ENCODE measurements around the gene STAT3. TPM values are rescaled to one million over a fixed set of nuclear protein-coding genes. Genes with fewer than 3 reads are reported as not detected.
"Not testable (repeated sequence)": the region's sequence is repeated elsewhere in the genome, so short reads cannot be mapped to it uniquely, and the experiment has no call there.

STAT3 gene
- total RNA-seq, 1 donor from 2014 or later: 80.0 TPM

DNA sequence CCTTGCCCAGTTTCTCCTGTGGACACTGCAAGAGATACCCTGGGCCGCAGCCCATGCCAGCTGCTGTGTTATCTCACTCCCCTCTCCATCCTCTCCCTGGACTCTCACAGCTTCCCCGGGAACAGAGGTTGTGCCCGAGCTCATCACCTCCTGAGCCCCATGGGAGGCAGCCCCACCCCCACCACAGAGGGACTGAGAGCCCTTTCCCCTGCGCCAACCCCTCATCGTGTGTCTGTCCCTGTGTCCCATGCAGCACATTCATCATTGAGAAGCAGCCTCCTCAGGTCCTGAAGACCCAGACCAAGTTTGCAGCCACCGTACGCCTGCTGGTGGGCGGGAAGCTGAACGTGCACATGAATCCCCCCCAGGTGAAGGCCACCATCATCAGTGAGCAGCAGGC, 87.2 kb downstream of the STAT3 start:
- DNase-seq (ENCODE audit: low read depth in 2 of 2): no peak

DNA sequence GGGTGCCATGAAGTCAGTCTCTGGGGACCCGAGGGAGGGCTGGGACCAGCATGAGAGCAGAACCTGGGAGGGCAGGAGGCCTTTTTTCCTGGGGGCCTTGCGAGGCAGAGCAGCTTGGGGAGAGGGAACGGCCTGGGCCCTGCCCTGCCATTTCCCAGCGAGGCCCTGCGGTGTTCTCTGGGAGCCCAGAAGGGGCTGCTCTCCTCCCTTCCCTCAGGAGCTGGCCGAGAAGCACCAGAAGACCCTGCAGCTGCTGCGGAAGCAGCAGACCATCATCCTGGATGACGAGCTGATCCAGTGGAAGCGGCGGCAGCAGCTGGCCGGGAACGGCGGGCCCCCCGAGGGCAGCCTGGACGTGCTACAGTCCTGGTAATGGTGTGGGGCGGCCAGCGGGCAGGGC, 88.3 kb downstream of the STAT3 start:
- not testable (repeated sequence) for DNase-seq (ENCODE audit: low read depth in 2 of 2)

DNA sequence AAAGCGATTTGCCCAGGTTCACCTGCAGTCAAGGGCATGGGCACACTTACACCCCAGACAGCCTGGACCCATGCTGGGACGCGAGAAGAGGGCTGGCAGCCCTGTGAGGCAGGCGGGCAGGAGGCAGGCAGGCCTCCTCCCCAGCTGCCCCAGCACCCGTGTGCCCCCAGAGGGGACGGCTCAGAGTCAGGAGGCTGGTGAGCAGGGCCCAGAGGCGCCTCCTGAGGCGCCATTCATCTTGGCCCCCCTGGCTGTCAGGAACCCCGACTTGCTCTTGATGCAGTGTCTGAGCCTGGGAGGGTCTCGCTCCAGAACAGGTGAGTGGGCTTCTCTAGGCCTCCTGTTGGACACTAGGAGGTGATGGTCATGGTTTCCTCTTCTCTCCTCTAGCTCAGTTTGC, 88.9 kb downstream of the STAT3 start:
- DNase-seq (ENCODE audit: low read depth in 2 of 2): not testable (repeated sequence)

DNA sequence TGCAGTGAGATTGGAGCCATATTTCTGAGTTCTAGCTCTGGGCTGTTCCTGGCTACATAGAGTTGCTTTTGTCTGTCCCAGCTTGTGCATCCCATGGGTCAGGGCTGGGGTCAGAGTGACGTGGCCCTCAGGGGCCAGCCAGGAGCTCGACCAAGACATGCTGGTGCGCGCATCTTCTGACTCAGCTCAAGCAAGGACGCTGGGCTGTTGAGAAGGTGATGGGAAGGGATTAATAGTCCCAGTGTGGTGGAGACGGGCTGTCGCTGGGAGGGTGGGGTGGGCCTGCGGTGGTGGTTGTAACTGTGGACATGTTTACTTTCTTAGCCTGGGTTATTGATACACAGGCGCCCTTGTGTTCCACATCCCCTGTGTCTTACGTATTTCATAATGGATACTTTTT, 90.5 kb downstream of the STAT3 start:
- DNase-seq (ENCODE audit: low read depth in 2 of 2): not testable (repeated sequence)

DNA sequence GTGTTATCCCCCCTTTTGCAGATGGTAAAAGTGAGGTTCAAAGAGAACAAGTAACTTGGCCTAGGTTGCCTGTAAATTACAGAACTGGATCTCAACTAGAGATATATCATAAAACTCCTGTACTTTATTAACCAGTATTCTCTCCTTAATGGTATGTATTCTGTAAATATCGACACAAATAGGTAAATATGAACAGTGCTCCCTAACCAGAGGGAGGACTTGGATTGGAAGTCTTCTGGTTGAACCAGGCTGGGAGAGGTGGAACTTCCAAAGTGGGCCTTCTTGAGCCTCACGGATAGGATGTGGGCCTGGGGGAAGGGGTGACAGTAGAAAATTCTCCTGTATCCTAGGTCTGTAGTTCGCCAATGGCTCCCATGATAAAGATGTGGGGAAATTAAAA, 92.2 kb downstream of the STAT3 start:
- DNase-seq (ENCODE audit: low read depth in 2 of 2): no peak

DNA sequence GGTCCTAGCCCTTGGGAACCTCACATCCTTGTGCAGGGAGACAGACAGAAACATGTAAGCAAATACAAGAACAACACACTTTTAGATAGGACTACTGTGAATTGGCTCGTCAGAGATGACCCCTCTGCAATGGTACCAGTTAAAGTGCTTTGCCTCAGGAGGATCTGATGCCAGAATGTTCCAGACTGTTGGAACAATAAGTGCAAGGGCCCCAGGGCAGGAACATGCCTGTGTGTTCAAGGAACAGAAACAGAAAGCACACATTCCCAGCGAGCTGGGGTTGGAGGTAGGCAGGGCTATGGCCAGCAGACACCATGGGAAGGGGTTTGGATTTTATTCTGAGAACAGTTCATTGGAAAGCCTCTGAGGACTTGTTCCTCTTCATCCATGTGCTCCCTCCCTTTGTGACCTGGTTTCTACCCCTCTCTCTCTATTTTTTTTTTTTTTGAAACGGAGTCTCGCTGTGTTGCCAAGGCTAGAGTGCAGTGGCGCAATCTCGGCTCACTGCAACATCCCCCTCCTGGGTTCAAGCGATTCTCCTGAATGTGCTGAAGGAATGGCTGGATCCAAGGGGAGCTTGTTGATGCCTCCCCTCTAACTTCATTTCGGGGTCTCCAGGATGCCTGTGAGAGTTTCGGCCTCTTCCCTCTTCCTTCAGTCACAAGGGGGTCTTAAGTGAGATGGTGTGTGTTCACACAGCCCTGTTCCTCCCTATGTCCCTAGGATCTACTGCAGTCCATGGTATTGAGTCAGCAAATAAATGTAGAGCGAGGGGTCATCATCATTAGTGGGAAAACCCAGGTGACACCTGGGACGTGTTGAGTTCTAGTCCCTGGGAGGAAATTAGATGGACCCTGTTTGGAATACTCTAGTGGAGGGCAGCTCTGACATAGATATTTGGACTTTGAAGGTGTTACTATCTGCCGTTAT, 93.5 kb downstream of the STAT3 start:
- no peak for DNase-seq (ENCODE audit: low read depth in 2 of 2)

DNA sequence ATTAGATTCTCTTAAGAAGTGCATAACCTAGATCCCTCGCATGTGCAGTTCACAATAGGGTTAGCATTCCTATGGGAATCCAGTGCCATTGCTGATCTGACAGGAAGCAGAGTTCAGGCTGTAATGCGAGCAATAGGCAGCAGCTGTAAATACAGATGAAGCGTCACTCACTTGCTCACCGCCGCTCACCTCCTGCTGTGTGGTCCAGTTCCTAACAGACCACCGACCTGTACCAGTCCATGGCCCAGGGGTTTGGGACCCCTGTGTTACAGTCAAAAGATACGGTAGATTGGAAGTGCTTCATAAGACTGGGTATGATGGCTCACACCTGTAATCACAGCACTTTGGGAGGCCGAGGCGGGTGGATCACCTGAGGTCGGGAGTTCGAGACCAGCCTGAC, 97.1 kb downstream of the STAT3 start:
- DNase-seq (ENCODE audit: low read depth in 2 of 2): peak; percentile 31 to 73

DNA sequence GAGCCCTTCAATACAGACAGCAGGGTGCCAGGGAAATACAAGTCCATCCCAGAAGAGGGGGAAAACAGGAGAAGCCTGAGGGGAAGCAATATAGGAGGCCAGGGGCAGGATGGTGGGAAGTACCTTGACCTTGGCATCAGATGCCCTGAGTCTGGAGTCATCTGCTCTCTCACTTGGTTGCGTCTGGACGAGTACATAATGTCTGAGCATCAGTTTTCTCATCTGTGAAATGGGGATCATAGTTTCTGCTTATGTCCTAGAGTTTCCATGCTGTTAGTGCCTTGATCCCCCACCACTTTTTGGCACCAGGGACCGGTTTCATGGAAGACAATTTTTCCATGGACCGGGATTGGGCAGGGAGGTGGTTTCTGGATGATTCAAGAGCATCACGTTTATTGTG, 97.7 kb downstream of the STAT3 start:
- peak in 1 of 2 donors; percentile 58 for DNase-seq (ENCODE audit: low read depth in 2 of 2)

DNA sequence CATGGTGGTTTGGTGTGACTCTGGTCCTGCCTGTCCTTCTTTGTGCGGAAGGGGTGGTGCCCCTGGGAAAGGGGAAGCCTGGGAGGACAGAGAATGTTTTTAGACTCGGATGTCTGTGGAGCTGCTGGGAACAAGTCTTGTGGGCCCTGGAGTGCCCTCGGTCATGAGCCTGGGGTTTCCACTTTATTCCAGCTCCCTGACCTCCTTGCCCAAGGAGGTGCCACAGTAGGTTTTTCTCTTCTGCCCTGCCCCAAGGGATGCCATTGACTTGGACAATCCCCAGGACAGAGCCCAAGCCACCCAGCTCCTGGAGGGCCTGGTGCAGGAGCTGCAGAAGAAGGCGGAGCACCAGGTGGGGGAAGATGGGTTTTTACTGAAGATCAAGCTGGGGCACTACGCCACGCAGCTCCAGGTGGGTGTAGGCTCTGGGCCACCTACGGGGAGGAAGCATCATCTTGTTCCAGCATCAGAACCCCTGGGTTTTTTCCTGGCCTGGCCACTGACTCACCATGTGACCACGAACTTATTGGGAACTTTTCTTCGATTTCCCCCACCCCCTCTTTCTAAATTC, 98.5 kb downstream of the STAT3 start:
- no peak for DNase-seq (ENCODE audit: low read depth in 2 of 2)

DNA sequence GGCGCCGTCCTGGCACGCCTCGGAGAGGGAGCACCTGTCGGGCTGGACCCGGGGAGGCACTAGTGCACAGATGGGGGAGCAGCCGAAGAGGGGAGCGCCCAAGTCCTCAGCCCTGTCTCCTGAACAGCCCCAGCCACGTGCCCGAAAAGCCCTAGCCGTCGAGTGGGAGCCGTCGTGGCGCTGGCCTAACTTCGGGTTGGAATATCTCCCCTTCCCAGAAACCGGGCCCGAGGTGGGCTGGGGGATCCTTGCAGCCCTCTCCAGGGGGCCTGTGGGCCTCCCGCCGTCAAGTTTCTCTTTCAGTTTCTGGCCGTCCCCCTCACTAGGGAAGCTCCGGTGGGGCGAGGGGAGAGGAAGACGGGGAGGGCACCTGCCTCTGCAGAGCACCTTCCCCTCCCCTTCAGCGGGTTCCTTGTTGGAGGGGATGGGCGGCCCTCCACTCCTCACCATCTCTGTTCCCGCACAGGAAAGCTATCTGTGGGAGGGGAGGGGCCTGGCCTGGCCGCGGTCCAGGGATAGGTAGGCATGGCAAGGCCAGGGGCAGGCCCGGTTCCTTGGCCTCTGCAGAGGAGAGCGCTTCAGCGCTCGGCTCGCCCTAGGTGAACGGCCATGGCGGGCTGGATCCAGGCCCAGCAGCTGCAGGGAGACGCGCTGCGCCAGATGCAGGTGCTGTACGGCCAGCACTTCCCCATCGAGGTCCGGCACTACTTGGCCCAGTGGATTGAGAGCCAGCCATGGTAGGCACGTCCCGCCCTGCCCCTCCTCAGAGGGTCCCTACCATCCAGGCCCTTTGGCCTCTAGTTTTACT, 99.2 kb downstream of the STAT3 start:
- DNase-seq (ENCODE audit: low read depth in 2 of 2): peak in 1 of 2 donors; percentile 31

DNA sequence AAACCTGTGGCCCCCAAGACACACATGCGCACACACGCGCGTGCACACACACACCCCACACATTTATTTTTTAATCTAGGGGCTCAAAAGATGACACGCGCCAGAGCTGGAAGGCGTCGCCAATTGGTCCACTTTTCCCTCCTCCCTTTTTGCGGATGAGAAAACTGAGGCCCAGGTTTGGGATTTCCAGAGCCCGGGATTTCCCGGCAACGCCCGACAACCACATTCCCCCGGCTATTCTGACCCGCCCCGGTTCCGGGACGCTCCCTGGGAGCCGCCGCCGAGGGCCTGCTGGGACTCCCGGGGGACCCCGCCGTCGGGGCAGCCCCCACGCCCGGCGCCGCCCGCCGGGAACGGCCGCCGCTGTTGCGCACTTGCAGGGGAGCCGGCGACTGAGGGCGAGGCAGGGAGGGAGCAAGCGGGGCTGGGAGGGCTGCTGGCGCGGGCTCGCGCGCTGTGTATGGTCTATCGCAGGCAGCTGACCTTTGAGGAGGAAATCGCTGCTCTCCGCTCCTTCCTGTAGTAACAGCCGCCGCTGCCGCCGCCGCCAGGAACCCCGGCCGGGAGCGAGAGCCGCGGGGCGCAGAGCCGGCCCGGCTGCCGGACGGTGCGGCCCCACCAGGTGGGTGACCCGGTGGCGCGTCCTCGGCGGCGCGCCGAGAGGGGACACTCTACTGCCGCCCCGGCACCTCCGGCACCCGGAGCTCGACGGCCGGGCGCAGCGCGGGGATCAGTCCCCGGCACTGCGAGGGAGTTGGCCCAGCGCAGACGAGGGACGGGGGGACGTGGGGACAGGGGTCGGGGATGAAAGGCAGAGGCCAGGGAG, 100.1 kb downstream of the STAT3 start, which contains the start of gene STAT5A:
TSS of gene STAT5A (plus strand) at position 522 of the 826 bp plus-strand sequence. CDS start 914 bp downstream, outside the sequence.
- DNase-seq (ENCODE audit: low read depth in 2 of 2): peak; percentile 90 to 96

DNA sequence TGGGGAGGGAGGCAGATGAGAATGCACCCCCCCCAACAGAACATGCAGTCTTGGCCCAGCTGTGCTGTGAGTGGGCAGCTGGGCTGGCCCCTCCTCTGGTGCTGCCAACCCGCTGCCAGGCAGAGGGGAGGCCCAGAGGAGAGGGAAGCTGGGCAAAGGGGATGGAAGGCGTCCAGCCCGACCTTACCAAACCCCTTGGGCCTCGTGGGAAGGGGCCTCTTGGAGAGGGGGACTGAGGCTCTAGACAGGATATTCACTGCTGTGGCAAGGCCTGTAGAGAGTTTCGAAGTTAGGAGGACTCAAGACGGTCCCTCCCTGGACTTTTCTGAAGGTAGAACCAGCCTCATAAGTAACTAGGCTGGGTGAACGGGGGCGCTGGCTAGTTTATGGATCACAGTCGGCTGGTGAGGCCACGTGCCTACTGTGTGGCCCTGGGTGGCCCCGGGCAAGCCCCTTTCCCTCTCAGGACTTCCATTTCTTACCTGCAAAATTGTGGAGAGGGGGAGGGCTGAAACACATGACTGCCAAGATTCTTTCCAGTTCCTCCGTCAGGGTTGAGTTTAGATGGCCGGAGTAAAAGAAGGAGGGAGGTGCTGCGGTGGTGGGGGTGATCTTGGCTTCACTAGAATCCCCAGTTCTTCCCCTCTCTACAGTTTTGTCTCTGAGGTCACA, 100.8 kb downstream of the STAT3 start:
- DNase-seq (ENCODE audit: low read depth in 2 of 2): peak; percentile 11 to 33

DNA sequence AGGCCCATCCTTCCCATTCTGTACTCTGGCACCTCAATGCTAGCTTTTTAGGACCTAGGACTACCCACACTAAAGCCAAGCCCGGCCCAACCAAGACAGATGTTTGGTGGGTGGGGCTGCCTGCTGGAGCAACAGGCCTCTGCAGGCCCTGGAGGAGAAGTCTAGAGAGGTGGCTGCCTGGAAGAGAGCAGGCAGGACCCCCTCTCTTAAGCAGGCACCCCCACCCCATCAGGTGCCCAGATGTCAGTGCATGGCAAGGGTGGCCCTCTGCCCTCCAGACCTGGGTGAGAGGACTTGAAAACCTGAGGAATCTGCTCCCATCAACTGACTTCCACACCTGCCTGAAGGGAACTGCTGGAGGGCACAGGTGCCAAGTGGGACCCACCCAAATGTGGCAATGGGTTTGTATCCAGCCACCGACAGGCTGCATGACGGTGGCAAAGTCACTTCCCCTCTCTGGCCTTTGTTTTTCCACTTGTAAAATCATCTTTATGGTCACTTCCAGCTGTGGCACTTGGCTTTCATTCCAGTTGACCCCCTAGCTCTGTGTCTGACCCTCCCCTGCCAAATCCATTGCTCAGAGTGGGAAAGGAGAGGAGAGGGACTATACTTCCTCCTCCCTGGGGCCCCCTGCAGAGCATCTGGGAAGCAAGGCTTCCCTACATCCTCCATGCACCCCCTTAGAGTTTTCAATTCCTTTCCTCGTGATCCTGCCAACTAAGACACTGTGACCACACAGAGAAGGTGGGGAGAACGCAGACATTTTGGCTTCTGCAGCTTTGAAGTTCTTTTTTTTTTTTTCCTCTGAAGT, 101.6 kb downstream of the STAT3 start:
- DNase-seq (ENCODE audit: low read depth in 2 of 2): no peak

DNA sequence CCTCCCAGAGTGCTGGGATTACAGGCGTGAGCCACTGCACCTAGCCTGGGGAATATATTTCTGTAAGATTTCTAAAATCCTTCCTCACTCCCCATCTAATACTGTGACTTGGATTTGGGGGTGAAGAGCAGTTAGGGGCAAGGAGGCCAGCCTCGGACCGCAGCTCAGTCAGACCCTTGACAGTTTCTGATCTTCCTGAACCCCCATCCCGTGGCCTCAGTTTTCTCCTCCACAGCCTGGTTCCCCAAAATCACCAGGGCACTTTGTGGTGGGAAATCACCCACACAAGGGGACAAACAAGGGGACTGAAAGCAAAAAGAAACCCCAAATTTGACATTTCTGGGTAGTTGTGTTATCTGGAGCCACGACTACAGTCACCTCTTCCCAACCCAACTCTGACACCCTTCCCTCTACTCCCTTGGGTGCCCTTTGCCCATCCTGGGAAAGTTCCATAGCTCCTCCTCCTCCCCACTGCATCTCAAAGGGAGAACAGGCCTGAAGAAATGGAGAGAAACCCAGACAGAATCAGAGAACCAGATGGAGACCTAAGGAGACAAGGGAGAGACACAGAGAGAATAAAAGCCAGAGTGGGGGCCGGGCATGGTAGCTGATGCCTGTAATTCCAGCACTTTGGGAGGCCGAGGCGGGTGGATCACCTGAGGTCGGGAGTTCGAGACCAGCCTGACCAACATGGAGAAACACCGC, 102.7 kb downstream of the STAT3 start:
- no peak for DNase-seq (ENCODE audit: low read depth in 2 of 2)

DNA sequence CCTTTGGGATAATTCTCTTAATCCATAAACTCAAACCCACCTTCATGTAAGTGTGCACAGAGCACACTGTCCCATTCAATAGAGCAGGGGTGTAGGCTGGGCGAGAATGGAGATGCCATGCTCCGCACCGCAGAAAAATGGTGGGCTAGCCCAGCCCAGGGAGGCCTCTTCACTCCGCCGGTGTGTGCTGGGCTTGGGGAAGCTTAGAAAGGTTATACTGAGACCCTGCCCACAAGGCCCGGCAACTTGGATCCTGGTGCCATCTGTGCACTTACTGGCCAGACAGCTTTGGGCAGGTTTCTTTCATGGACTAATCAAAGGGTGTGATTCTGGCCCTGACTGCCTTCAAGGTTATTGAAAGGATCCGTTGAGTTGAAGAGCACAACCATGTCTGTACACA, 103.7 kb downstream of the STAT3 start:
- no peak for DNase-seq (ENCODE audit: low read depth in 2 of 2)

DNA sequence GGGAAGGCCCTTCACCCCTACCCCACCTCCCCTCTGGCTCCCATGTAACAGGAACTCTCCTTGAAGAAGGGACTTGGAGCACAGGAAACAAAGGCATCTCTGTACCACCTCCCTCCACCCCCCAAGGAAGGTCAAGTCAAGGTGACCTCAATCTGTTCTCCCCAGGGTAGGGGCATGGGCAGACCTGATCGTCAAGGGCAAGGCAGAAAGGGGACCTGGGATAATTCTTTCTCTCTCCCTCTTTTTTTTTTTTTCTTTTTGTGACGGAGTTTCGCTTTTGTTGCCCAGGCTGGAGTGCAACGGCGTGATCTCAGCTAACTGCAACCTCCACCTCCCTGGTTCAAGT, 104.2 kb downstream of the STAT3 start:
- no peak for DNase-seq (ENCODE audit: low read depth in 2 of 2)

DNA sequence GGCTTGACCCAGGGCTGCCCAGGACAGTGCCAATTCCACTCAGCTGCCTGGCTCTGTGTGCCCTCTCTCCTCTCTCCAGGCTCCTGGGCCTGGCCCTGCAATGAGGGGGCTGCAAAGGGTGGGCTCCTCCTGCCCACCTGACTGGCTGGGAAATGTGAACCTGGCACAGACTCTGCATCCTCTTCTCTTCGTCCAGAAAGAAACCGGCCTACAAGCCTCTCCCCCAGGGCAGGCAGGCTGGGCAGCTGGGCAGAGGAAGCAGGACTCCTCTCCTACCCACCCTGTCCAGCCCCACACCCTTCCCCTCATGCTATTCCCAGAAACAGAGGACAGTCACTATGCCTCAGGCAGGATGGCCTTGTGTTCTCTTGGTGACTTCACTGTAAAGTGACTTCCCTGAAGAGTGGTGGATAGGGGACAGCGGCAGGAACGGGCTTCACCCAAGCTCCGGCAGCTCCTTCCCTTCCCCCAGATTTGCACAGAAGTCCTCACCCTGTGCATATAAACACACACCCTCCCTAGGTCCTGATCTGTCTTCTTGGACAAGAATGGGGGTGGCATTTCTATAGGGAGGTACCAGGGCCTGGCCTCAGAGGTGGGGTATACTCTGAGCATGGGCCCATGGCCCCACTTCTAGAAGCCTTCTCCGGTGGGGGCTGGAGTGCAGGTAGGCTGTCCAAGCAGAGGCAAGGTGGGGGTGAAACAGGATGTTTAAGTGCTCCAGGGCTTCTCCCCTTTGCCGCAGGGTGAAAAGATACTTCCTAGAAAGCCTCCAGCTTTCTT, 104.8 kb downstream of the STAT3 start:
- no peak for DNase-seq (ENCODE audit: low read depth in 2 of 2)

DNA sequence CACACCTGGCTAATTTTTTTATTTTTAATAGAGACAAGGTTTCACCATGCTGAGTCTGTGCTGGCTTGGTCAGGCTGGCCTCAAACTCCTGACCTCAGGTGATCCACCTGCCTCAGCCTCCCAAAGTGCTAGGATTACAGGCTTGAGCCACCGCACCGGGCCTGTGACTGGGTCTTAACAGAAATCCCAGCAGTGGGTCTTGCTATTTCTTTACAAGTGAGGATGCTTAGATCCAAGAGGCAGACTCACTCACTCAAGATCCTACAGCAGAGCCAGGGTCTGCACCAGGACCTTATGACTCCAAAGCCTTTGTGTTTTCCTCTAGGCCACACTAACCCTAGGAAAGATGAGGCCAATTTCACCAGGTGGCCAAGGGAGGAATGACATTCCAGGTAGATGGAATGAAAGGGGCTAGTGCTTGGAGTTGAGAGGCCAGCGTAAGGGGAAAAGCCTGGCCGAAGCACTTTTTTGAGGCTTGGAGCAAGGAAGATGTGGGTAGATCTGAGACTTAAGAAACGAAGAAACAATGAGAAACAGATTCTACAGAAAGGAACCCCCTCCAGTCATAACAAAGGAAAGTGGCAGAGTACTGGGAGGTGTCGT, 105.7 kb downstream of the STAT3 start:
- DNase-seq (ENCODE audit: low read depth in 2 of 2): no peak
